H9 (cell line): Measurements from ENCODE around the gene DNAJB9. TPM values are rescaled to one million over a fixed set of nuclear protein-coding genes. Genes with fewer than 3 reads are reported as not detected.

Experiments
- DNase-seq: peaks from one replicate; pipeline ENCODE4 v3.0.0-alpha.2; 2017
- H2AFZ ChIP-seq: one replicate; pipeline ENCODE4 v1.6.1; 2013; ENCODE audit warnings: mild to moderate bottlenecking, low read length, control low read depth, moderate library complexity
- H2AK5ac ChIP-seq: 2 replicates; pipeline ENCODE4 v1.6.1; 2013; ENCODE audit warnings: low read length, control low read depth, mixed read lengths; ENCODE audit not compliant: insufficient read length
- H2BK120ac ChIP-seq: one replicate; pipeline ENCODE4 v1.6.1; 2013; ENCODE audit warnings: low read depth, mild to moderate bottlenecking, low read length, control low read depth, inconsistent platforms; ENCODE audit not compliant: poor library complexity, severe bottlenecking
- H2BK12ac ChIP-seq: 2 replicates; pipeline ENCODE4 v1.6.1; 2013; ENCODE audit warnings: low read length, control low read depth, mixed read lengths, low read depth; ENCODE audit not compliant: insufficient read length
- H2BK15ac ChIP-seq: 2 replicates; pipeline ENCODE4 v1.6.1; 2013; ENCODE audit warnings: low read depth, low read length, control low read depth
- H2BK20ac ChIP-seq: one replicate; pipeline ENCODE4 v1.6.1; 2013; ENCODE audit warnings: low read depth, mild to moderate bottlenecking, low read length, control low read depth, inconsistent platforms; ENCODE audit not compliant: poor library complexity, severe bottlenecking
- H2BK5ac ChIP-seq: 2 replicates; pipeline ENCODE4 v1.6.1; 2013; ENCODE audit warnings: low read length, control low read depth, mixed read lengths; ENCODE audit not compliant: insufficient read length
- H3K14ac ChIP-seq: 2 replicates; pipeline ENCODE4 v1.6.1; 2013; ENCODE audit warnings: low read length, control low read depth; ENCODE audit not compliant: insufficient read depth
- H3K18ac ChIP-seq: 2 replicates; pipeline ENCODE4 v1.6.1; 2013; ENCODE audit warnings: low read depth, mild to moderate bottlenecking, mixed read lengths, low read length, control low read depth; ENCODE audit not compliant: insufficient read length
- H3K23ac ChIP-seq: 2 replicates; pipeline ENCODE4 v1.6.1; 2013; ENCODE audit warnings: low read length, control low read depth, mixed read lengths, low read depth; ENCODE audit not compliant: insufficient read length
- H3K23me2 ChIP-seq: 2 replicates; pipeline ENCODE4 v1.6.1; 2013; ENCODE audit warnings: low read depth, mild to moderate bottlenecking, mixed read lengths, low read length, control low read depth; ENCODE audit not compliant: insufficient read length, poor library complexity, severe bottlenecking
- H3K27ac ChIP-seq: 2 replicates; pipeline ENCODE4 v1.5.1; 2013; ENCODE audit warnings: low read length, control low read depth, mixed read lengths, low read depth; ENCODE audit not compliant: insufficient read length
- H3K27me3 ChIP-seq: 2 replicates; pipeline ENCODE4 v1.6.1; 2013; ENCODE audit warnings: low read length, control low read depth, inconsistent platforms; ENCODE audit not compliant: insufficient read depth
- H3K4ac ChIP-seq: 2 replicates; pipeline ENCODE4 v1.6.1; 2013; ENCODE audit warnings: low read depth, mild to moderate bottlenecking, control low read depth, inconsistent platforms, low read length, moderate library complexity
- H3K4me1 ChIP-seq: 2 replicates; pipeline ENCODE4 v1.6.1; 2013; ENCODE audit warnings: low read length, control low read depth, inconsistent platforms; ENCODE audit not compliant: insufficient read depth
- H3K4me2 ChIP-seq: 2 replicates; pipeline ENCODE4 v1.6.1; 2013; ENCODE audit warnings: low read length, control low read depth, mixed read lengths; ENCODE audit not compliant: insufficient read length, insufficient read depth
- H3K56ac ChIP-seq: 2 replicates; pipeline ENCODE4 v1.6.1; 2013; ENCODE audit warnings: low read depth, mild to moderate bottlenecking, mixed read lengths, low read length, control low read depth; ENCODE audit not compliant: insufficient read length
- H3K79me1 ChIP-seq: 2 replicates; pipeline ENCODE4 v1.6.1; 2013; ENCODE audit warnings: low read depth, mild to moderate bottlenecking, moderate library complexity, low read length, control low read depth, inconsistent platforms; ENCODE audit not compliant: insufficient read depth, poor library complexity, severe bottlenecking
- H3K79me2 ChIP-seq: 2 replicates; pipeline ENCODE4 v1.6.1; 2013; ENCODE audit warnings: low read length, control low read depth, inconsistent platforms; ENCODE audit not compliant: insufficient read depth
- H3K9ac ChIP-seq: 2 replicates; pipeline ENCODE4 v1.6.1; 2013; ENCODE audit warnings: low read length, control low read depth, mixed read lengths; ENCODE audit not compliant: insufficient read length; ENCODE audit errors: extremely low read depth
- H3K9me3 ChIP-seq: one replicate; pipeline ENCODE4 v1.6.1; 2013; ENCODE audit warnings: low read depth, low read length, inconsistent platforms; ENCODE audit not compliant: control insufficient read depth
- H3T11ph ChIP-seq: one replicate; pipeline ENCODE4 v1.6.1; 2013; ENCODE audit warnings: mild to moderate bottlenecking, low read length, control low read depth, inconsistent platforms
- H4K20me1 ChIP-seq: one replicate; pipeline ENCODE4 v1.6.1; 2013; ENCODE audit not compliant: control insufficient read depth, insufficient read length, insufficient read depth
- H4K5ac ChIP-seq: 2 replicates; pipeline ENCODE4 v1.6.1; 2013; ENCODE audit warnings: low read depth, mild to moderate bottlenecking, mixed read lengths, low read length, control low read depth; ENCODE audit not compliant: insufficient read length
- H4K8ac ChIP-seq: replicated peaks from 2 replicates; pipeline ENCODE4 v1.6.1; 2013; ENCODE audit warnings: low read length, control low read depth, mixed read lengths, low read depth; ENCODE audit not compliant: insufficient read length
- H4K91ac ChIP-seq: 2 replicates; pipeline ENCODE4 v1.6.1; 2013; ENCODE audit warnings: low read depth, mild to moderate bottlenecking, moderate library complexity, mixed read lengths, low read length, control low read depth; ENCODE audit not compliant: insufficient read length
- H3K27ac Mint-ChIP-seq, 3 experiments: 2 replicates in 2 of 3; 3 replicates in 1 of 3; pipeline ENCODE4 v1.8.0; 2020 to 2021; ENCODE audit warnings: mixed read lengths in 3 of 3, mild to moderate bottlenecking in 1 of 3, moderate library complexity in 1 of 3
- H3K27me3 Mint-ChIP-seq: 2 replicates; pipeline ENCODE4 v1.8.0; 2021; ENCODE audit warnings: low read depth, mild to moderate bottlenecking, moderate library complexity, mixed read lengths
- H3K36me3 Mint-ChIP-seq, 3 experiments: 2 replicates in 2 of 3; 3 replicates in 1 of 3; pipeline ENCODE4 v1.8.0; 2020 to 2021; ENCODE audit warnings: low read depth in 3 of 3, mixed read lengths in 3 of 3; ENCODE audit not compliant: insufficient read depth in 1 of 3
- H3K4me1 Mint-ChIP-seq, 2 experiments: 2 replicates each; pipeline ENCODE4 v1.8.0; 2020; ENCODE audit warnings: mixed read lengths in 2 of 2
- H3K4me3 Mint-ChIP-seq, 2 experiments: 2 replicates in 1 of 2; 3 replicates in 1 of 2; pipeline ENCODE4 v1.8.0; 2020 to 2021; ENCODE audit warnings: mild to moderate bottlenecking in 2 of 2, mixed read lengths in 2 of 2, moderate library complexity in 1 of 2
- H3K9me3 Mint-ChIP-seq, 2 experiments: 2 replicates in 1 of 2; 3 replicates in 1 of 2; pipeline ENCODE4 v1.8.0; 2020; ENCODE audit warnings: mild to moderate bottlenecking in 2 of 2, mixed read lengths in 2 of 2, moderate library complexity in 1 of 2
- WGBS: extraction: QIAGEN DNeasy Blood & Tissue Kit; methylation state at CpG from one replicate; pipeline ENCODE4 v1.1.7; 2013; ENCODE audit warnings: missing lambda C conversion rate, low lambda C conversion rate, mixed read lengths; ENCODE audit not compliant: insufficient read length; ENCODE audit errors: extremely low coverage; 5-methylcytosine and 5-hydroxymethylcytosine counted together
- total RNA-seq: library from RNA; stranded (reverse); gene quantifications from 2 replicates; pipeline ENCODE4 v1.2.1, GENCODE V29; 2021
- TF ChIP-seq, protein P1 (sequence below): fragments of 200-600 bp; sonication (generic); conservative IDR thresholded peaks from 3 replicates; pipeline ENCODE4 v1.8.0; 2021; ENCODE audit warnings: antibody characterized with exemption, mild to moderate bottlenecking

The DNAJB9 gene
- total RNA-seq, 1 experiment from 2014 or later: 11.3 TPM

DNA sequence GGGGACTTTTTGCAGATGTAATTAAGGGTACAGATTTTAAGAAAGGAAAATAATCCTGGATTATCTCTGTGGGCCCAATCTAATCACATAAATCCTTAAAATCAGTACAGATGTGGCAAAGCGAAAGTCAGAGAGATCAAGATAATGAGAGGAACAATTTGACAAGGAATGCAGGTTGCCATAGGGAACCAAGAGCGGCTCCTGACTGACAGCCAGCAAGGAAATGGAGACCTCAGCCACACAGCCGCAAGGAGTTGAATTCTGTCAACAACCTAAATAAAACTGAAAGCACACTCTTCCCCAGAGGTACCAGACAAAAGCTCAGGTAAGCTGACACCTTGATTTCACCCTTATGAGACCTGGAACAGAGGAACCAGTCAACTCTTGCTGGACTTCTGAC, 40.3 kb upstream of the DNAJB9 start:
- H3K27me3 Mint-ChIP-seq: no peaks in the 10 kb centered on the region
- no peak overlapping the region for H3K4me3 Mint-ChIP-seq
- H2BK120ac ChIP-seq: no peak overlapping the region
- H2BK15ac ChIP-seq: no peak overlapping the region
- no peaks in the 10 kb centered on the region for H3K79me1 ChIP-seq
- TF ChIP-seq, protein P1, sequence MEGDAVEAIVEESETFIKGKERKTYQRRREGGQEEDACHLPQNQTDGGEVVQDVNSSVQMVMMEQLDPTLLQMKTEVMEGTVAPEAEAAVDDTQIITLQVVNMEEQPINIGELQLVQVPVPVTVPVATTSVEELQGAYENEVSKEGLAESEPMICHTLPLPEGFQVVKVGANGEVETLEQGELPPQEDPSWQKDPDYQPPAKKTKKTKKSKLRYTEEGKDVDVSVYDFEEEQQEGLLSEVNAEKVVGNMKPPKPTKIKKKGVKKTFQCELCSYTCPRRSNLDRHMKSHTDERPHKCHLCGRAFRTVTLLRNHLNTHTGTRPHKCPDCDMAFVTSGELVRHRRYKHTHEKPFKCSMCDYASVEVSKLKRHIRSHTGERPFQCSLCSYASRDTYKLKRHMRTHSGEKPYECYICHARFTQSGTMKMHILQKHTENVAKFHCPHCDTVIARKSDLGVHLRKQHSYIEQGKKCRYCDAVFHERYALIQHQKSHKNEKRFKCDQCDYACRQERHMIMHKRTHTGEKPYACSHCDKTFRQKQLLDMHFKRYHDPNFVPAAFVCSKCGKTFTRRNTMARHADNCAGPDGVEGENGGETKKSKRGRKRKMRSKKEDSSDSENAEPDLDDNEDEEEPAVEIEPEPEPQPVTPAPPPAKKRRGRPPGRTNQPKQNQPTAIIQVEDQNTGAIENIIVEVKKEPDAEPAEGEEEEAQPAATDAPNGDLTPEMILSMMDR: no peak
- H3K14ac ChIP-seq: no peak overlapping the region
- H4K20me1 ChIP-seq: no peaks in the 10 kb centered on the region
- H3K4me1 ChIP-seq: no peaks in the 10 kb centered on the region; the same call in 1 of the 2 replicates
- no peak overlapping the region for H3K18ac ChIP-seq
- no peak overlapping the region for H4K5ac ChIP-seq
- H3K4me1 Mint-ChIP-seq: peaks cover 13 to 19% of the 10 kb centered on the region in 2 experiments
- H3K9me3 Mint-ChIP-seq: no peaks in the 10 kb centered on the region
- no peak overlapping the region for H2AFZ ChIP-seq
- no peak overlapping the region for H3K27ac ChIP-seq
- no peak overlapping the region for H4K8ac ChIP-seq
- no peak overlapping the region for H3K4me2 ChIP-seq
- H3K9me3 ChIP-seq: no peaks in the 10 kb centered on the region
- H3K27ac Mint-ChIP-seq: peak overlapping the region in 2 of 3 experiments; percentile 51 to 58; a peak in 1 of 7 replicates
- H2BK12ac ChIP-seq: no peak overlapping the region
- DNase-seq: no peak
- H3K4ac ChIP-seq: no peak overlapping the region
- no peak overlapping the region for H3K56ac ChIP-seq
- WGBS: no CpG with 5 or more reads among the region's 3 CpGs
- peaks cover 7% of the 10 kb centered on the region for H3K23me2 ChIP-seq
- H3T11ph ChIP-seq: no peak overlapping the region
- H2BK5ac ChIP-seq: no peak overlapping the region
- H3K23ac ChIP-seq: no peak overlapping the region
- no peak overlapping the region for H4K91ac ChIP-seq
- H3K36me3 Mint-ChIP-seq: peaks cover 0 to 2% (median 0%) of the 10 kb centered on the region in 3 experiments; a peak in 2 of 7 replicates
- H3K9ac ChIP-seq: no peak overlapping the region
- no peak overlapping the region for H2BK20ac ChIP-seq
- H3K27me3 ChIP-seq: no peaks in the 10 kb centered on the region
- no peaks in the 10 kb centered on the region for H3K79me2 ChIP-seq
- H2AK5ac ChIP-seq: no peak overlapping the region
